Measurements from ENCODE around the gene ACOT12. TPM values are rescaled to one million over a fixed set of nuclear protein-coding genes. Genes with fewer than 3 reads are reported as not detected.
"Not testable (repeated sequence)": the region's sequence is repeated elsewhere in the genome, so short reads cannot be mapped to it uniquely, and the experiment has no call there.

The ACOT12 gene
- polyA plus RNA-seq: not detected

GRCh38 chr5:81393783-81394718 lies at the start of gene ACOT12:
Gene ACOT12 (minus strand): TSS chr5:81394134. CDS start chr5:81394114, 20 bp downstream.
- WGBS, 3 donors: 3 to 8% (median 6%) methylated on average over 74 to 77 of the region's 77 CpGs
- no peak within 1 kb of the TSS for H3K27ac ChIP-seq (ENCODE audit: low read depth, low read length)

GRCh38 chr5:81435023-81435422 lies 41.1 kb upstream of the ACOT12 start:
- H3K27ac ChIP-seq (ENCODE audit: low read depth, low read length): no peak overlapping the region
- 87 to 96% (median 92%) methylated on average over 6 of the region's 6 CpGs for WGBS, 3 donors

GRCh38 chr5:81429985-81430384 lies 36.1 kb upstream of the ACOT12 start:
- H3K27ac ChIP-seq (ENCODE audit: low read depth, low read length): no peak overlapping the region

GRCh38 chr5:81429363-81429762 lies 35.4 kb upstream of the ACOT12 start:
- WGBS, 3 donors: 72 to 92% (median 89%) methylated on average over 3 of the region's 3 CpGs

GRCh38 chr5:81428861-81429260 lies 34.9 kb upstream of the ACOT12 start:
- H3K27ac ChIP-seq (ENCODE audit: low read depth, low read length): no peak overlapping the region

More at GRCh38 chr5:81429363-81429762, 35.4 kb upstream of the ACOT12 start:
- H3K27ac ChIP-seq (ENCODE audit: low read depth, low read length): no peak overlapping the region

DNA sequence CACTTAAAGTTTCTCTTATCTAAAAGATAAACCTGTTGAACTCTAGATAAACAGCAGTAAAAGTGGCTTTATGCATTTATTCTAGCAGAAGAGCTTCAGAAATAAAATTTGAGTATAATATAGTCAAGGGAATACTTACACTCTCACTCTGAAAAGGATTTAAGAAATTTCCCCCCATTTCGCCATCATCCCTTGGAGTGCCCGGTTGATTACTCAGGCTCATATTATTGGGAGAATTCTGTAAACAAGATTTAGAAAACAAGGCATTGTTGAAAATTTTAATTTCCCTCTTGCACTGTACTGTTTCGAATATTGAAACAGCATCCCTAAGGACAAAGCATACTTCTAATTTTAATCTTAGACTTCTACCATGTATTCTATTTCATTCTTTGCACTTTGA lies 34.5 kb upstream of the ACOT12 start:
- 65 to 95% (median 81%) methylated on average over 3 of the region's 3 CpGs for WGBS, 3 donors
- no peak overlapping the region for H3K27ac ChIP-seq (ENCODE audit: low read depth, low read length)

DNA sequence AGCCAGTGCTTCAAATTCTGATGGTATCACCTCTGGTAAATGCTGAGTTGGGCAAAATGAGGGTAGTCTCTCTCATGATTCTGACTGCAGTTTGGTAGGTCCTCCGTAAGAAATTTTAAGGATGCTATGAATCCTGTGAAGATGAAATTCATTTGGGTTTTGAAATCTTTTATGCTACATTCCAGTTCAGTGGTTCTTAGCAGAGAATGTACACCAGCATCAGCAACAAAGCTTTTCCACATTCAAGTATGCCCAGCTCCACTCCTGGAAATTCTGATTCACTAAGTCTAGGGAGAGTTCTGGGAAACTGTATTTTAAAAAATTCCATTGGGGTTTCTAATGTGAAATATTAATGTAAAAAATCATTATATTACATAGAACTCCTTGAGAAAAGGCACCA lies 33.6 kb upstream of the ACOT12 start:
- WGBS, 3 donors: 91 to 100% (median 96%) methylated on average over 1 of the region's 1 CpG
- H3K27ac ChIP-seq (ENCODE audit: low read depth, low read length): no peak overlapping the region

GRCh38 chr5:81426359-81427030 lies 32.6 kb upstream of the ACOT12 start:
- H3K27ac ChIP-seq (ENCODE audit: low read depth, low read length): no peak overlapping the region
- WGBS, 3 donors: 41 to 57% (median 43%) methylated on average over 3 of the region's 3 CpGs

- WGBS, 3 donors: 1 to 6% (median 5%) methylated on average over 2 of the region's 2 CpGs
- no peak overlapping the region for H3K27ac ChIP-seq (ENCODE audit: low read depth, low read length)
Measured at GRCh38 chr5:81425569-81425968, 31.6 kb upstream of the ACOT12 start.

DNA sequence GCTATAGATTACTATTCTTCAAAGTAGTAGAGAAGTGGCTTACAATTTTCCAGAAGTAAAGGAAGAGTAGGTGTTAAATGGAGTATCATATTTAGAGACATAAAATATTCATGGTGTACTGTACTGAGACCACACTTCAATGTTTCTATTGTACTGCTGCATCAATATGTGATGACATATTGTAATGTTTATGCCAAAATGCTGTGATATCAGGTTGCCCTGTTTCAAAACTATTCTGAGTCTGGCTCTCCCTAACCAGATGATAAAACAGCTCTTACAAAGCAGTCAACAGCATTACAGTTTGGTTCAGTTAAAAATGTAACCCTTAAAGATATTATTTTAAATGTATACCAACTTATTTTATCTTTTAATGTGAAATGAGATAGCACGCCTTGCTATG lies 30.8 kb upstream of the ACOT12 start:
- WGBS, 3 donors: 92 to 99% (median 98%) methylated on average over 1 of the region's 1 CpG

DNA sequence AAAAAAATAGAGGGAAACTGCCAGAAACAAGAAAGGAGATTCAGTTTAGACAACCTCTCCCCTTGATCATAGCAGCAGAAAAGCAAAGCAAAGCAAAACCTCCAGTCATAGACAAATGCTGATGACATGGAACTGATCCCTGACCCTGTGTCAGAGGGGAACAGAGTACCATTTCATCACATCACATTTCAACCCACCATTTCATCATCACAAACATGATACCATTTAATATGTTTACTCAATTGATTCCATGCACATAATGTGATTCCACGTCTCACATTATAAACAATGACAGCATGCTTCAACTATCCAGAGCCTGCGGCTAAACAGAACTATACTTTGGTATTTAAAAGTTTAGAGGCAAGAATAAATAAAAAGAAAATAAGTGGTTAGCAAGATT lies 28.7 kb upstream of the ACOT12 start:
- no peak overlapping the region for H3K27ac ChIP-seq (ENCODE audit: low read depth, low read length)
- WGBS, 3 donors: 69 to 83% (median 80%) methylated on average over 2 of the region's 2 CpGs

More for the DNA sequence above, 30.8 kb upstream of the ACOT12 start:
- H3K27ac ChIP-seq (ENCODE audit: low read depth, low read length): no peak overlapping the region

- H3K27ac ChIP-seq (ENCODE audit: low read depth, low read length): no peak overlapping the region
- WGBS, 3 donors: 46 to 77% (median 59%) methylated on average over 6 of the region's 6 CpGs
Measured at GRCh38 chr5:81420039-81420667, 26.2 kb upstream of the ACOT12 start.

GRCh38 chr5:81418606-81419005 lies 24.7 kb upstream of the ACOT12 start:
- no peak overlapping the region for H3K27ac ChIP-seq (ENCODE audit: low read depth, low read length)

DNA sequence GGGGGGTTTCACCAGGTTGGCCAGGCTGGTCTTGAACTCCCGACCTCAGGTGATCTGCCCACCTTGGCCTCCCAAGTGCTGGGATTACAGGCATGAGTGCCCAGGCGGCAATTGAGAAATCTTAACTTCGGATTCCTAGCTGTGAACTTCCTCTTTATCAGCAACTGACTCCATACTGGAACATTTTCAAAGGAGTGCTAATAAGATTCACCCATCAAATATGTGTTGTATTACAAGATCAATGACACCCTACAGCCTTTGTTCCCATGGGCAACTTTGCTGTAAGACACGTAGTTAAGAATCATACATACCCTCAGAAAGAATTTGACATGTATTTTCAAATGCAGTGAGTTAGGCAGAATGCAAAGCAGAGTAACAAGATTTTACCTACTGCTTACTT lies 23.1 kb upstream of the ACOT12 start:
- no peak overlapping the region for H3K27ac ChIP-seq (ENCODE audit: low read depth, low read length)
- WGBS, 3 donors: 76 to 86% (median 85%) methylated on average over 4 of the region's 4 CpGs

- WGBS, 3 donors: 78 to 86% (median 85%) methylated on average over 2 of the region's 2 CpGs
- no peak overlapping the region for H3K27ac ChIP-seq (ENCODE audit: low read depth, low read length)
Measured at GRCh38 chr5:81409896-81410295, 16.0 kb upstream of the ACOT12 start.

- H3K27ac ChIP-seq (ENCODE audit: low read depth, low read length): no peak overlapping the region
- WGBS, 3 donors: 92 to 96% (median 92%) methylated on average over 2 of the region's 2 CpGs
Measured at GRCh38 chr5:81409361-81409760, 15.4 kb upstream of the ACOT12 start.

GRCh38 chr5:81408496-81408895 lies 14.6 kb upstream of the ACOT12 start:
- 48 to 83% (median 76%) methylated on average over 1 of the region's 1 CpG for WGBS, 3 donors
- H3K27ac ChIP-seq (ENCODE audit: low read depth, low read length): no peak overlapping the region

DNA sequence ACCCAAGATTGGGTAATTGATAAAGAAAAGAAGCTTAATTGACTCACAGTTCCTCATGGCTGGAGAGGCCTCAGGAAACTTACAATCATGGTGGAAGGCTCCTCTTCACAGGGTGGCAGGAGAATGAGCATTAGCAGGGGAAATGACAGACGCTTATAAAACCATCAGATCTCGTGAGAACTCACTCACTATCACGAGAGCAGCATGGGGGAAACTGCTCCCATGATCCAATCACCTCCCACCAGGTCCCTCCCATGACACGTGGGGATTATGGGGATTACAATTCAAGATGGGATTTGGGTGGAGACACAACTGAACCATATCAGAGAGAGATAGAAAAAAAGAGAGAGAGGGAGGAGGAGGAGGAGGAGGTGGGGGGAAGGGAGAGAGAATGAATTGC lies 13.9 kb upstream of the ACOT12 start:
- WGBS, 3 donors: 74 to 82% (median 81%) methylated on average over 4 of the region's 4 CpGs
- H3K27ac ChIP-seq (ENCODE audit: low read depth, low read length): not testable (repeated sequence)

GRCh38 chr5:81405126-81405891 lies 11.4 kb upstream of the ACOT12 start:
- WGBS, 3 donors: 79 to 86% (median 83%) methylated on average over 7 of the region's 7 CpGs

More at GRCh38 chr5:81405126-81405891, 11.4 kb upstream of the ACOT12 start:
- H3K27ac ChIP-seq (ENCODE audit: low read depth, low read length): no peak overlapping the region
